ENCODE data around the gene PCDHA11. TPM values are rescaled to one million over a fixed set of nuclear protein-coding genes. Genes with fewer than 3 reads are reported as not detected.
"Not testable (repeated sequence)": the region's sequence is repeated elsewhere in the genome, so short reads cannot be mapped to it uniquely, and the experiment has no call there.

Gene PCDHA11, protein sequence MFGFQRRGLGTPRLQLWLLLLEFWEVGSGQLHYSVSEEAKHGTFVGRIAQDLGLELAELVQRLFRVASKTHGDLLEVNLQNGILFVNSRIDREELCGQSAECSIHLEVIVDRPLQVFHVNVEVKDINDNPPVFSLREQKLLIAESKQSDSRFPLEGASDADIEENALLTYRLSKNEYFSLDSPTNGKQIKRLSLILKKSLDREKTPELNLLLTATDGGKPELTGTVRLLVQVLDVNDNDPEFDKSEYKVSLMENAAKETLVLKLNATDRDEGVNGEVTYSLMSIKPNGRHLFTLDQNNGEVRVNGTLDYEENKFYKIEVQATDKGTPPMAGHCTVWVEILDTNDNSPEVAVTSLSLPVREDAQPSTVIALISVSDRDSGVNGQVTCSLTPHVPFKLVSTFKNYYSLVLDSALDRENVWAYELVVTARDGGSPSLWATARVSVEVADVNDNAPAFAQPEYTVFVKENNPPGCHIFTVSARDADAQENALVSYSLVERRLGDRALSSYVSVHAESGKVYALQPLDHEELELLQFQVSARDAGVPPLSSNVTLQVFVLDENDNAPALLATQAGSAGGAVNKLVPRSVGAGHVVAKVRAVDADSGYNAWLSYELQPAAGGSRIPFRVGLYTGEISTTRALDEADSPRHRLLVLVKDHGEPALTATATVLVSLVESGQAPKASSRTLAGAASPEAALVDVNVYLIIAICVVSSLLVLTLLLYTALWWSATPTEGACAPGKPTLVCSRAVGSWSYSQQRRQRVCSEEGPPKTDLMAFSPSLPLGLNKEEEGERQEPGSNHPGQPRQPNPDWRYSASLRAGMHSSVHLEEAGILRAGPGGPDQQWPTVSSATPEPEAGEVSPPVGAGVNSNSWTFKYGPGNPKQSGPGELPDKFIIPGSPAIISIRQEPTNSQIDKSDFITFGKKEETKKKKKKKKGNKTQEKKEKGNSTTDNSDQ
- total RNA-seq = under 1 TPM in 3 of 4 donors, not detected in 1; under 0.01 to 0.11 (median 0.04) TPM

- no peak for DNase-seq
- Histone ChIP-seq H3K27ac (no peak within 1 kb of the TSS), H3K9me3 (peaks cover 0 to 29% (median 13%) of the 10 kb centered on the region in 3 donors), H3K27me3 (peaks cover 0 to 17% (median 0%) of the 10 kb centered on the region in 4 donors), H3K36me3 (no peaks in the 10 kb centered on the region), H3K4me3 (peak within 1 kb of the TSS in 1 of 4 donors; percentile 15), H3K4me1 (no peaks in the 10 kb centered on the region)
- TF ChIP-seq CTCF (IDR thresholded peaks at IDR 0.05) (peak in 1 of 6 experiments; percentile 3), POLR2A (IDR thresholded peaks at IDR 0.05) (no peak)
- WGBS, 2 donors = 24 to 28% methylated on average over 31 to 33 of the region's 41 CpGs
- intact Hi-C loops (cut with DNase I) = no loop called here
Observed at GRCh38 chr5:140868721-140869554, at the start of gene PCDHA11. Gene PCDHA11 (plus strand): TSS chr5:140868957. CDS start chr5:140869104, 147 bp downstream.

DNA sequence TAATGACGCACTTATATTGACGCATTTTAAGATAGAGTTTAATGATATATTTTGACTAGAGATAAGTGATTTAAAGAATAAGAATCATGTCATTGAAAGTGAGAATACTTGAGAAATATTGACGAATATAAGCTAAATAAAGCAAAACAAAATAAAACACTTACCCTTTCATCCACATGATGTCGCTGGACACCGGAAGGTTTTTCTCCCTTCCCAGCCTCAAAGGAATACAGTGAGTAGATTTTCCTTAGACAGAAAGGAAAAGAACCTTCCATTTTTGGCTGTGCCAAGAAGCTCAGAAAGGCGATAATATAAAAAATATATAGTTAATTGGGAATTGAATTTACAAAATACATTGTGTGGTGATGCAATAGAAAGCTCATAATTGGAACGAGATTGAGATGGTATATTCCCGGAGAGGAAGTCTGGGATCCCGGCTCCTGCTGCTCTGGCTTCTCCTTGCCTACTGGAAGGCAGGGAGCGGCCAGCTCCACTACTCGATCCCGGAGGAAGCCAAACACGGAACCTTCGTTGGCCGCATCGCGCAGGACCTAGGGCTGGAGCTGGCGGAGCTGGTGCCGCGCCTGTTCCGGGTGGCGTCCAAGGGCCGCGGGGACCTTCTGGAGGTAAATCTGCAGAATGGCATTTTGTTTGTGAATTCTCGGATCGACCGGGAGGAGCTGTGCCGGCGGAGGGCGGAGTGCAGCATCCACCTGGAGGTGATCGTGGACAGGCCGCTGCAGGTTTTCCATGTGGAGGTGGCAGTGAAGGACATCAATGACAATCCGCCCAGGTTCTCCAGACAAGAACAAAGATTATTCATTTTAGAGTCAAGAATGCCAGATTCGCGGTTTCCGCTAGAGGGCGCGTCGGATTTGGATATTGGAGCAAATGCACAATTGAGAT lies 47.1 kb upstream of the PCDHA11 start, which contains the start of gene PCDHA5:
TSS of gene PCDHA5 (plus strand) at position 239 of the 906 bp plus-strand sequence.
- Histone ChIP-seq H3K4me1 (no peaks in the 10 kb centered on the region), H3K4me3 (no peak within 1 kb of the TSS), H3K27me3 (peaks cover 0 to 29% (median 0%) of the 10 kb centered on the region in 4 donors), H3K36me3 (no peaks in the 10 kb centered on the region), H3K27ac (no peak within 1 kb of the TSS), H3K9me3 (peaks cover 0 to 31% (median 23%) of the 10 kb centered on the region in 3 donors)
- no peak for DNase-seq
- no peak for TF ChIP-seq POLR2A (IDR thresholded peaks at IDR 0.05)
- peak in 1 of 6 experiments; percentile 34 for TF ChIP-seq CTCF (IDR thresholded peaks at IDR 0.05)
- intact Hi-C loops (cut with DNase I) = no loop called here
- 28 to 45% methylated on average over 22 to 24 of the region's 39 CpGs for WGBS, 2 donors

GRCh38 chr5:140822281-140822629 lies 46.5 kb upstream of the PCDHA11 start:
- intact Hi-C loops (cut with DNase I) = no loop called here
- TF ChIP-seq POLR2A (IDR thresholded peaks at IDR 0.05) (no peak), CTCF (IDR thresholded peaks at IDR 0.05) (no peak)
- no peak overlapping the region for H3K4me3 ChIP-seq
- H3K36me3 ChIP-seq = no peaks in the 10 kb centered on the region
- peaks cover 0 to 33% (median 0%) of the 10 kb centered on the region in 4 donors for H3K27me3 ChIP-seq
- H3K9me3 ChIP-seq = peaks cover 0 to 31% (median 23%) of the 10 kb centered on the region in 3 donors
- DNase-seq = no peak
- 20 to 32% methylated on average over 6 of the region's 6 CpGs for WGBS, 2 donors
- no peaks in the 10 kb centered on the region for H3K4me1 ChIP-seq
- H3K27ac ChIP-seq = no peak overlapping the region

- H3K36me3 ChIP-seq; intact Hi-C loops (cut with DNase I); DNase-seq; H3K27ac ChIP-seq; H3K4me3 ChIP-seq; H3K4me1 ChIP-seq: not testable (repeated sequence)
- WGBS, 2 donors = 63 to 78% methylated on average over 22 to 29 of the region's 48 CpGs
- H3K9me3 ChIP-seq = peaks cover 0 to 35% (median 28%) of the 10 kb centered on the region in 3 donors
- H3K27me3 ChIP-seq = peaks cover 0 to 40% (median 0%) of the 10 kb centered on the region in 4 donors
Observed at GRCh38 chr5:140822969-140823368, 45.8 kb upstream of the PCDHA11 start.

Data from esophagus squamous epithelium (tissue), 5 donors.